Adrenal gland (tissue), 12 donors: Measurements from ENCODE around the gene SYNJ2. TPM values are rescaled to one million over a fixed set of nuclear protein-coding genes. Genes with fewer than 3 reads are reported as not detected.

ENCODE experiments used
- DNase-seq, 7 donors: peaks; one replicate each; pipeline ENCODE4 v3.0.0-alpha.2; 2019 to 2020
- H3K27ac ChIP-seq, 5 donors: fragments of 200-600 bp; sonication (generic) in 4 of 5; 1 replicate in 3 of 5; 2 replicates in 2 of 5; pipeline versions ENCODE4 v1.5.1 to v1.8.0; 2016 to 2020; ENCODE audit warnings: mild to moderate bottlenecking in 1 of 5
- H3K27me3 ChIP-seq: fragments of 200-600 bp; 2 replicates; pipeline ENCODE4 v1.8.0; 2021
- H3K36me3 ChIP-seq, 2 donors: fragments of 200-600 bp; replicated peaks in 1 of 2; 1 replicate in 1 of 2; 2 replicates in 1 of 2; pipeline versions ENCODE4 v1.5.1 to v1.8.0; 2018 to 2022
- H3K4me1 ChIP-seq, 2 donors: fragments of 200-600 bp; replicated peaks in 1 of 2; 1 replicate in 1 of 2; 2 replicates in 1 of 2; pipeline versions ENCODE4 v1.5.1 to v1.8.0; 2018 to 2021
- H3K4me3 ChIP-seq, 4 donors: fragments of 200-600 bp; sonication (generic) in 3 of 4; one replicate each; pipeline ENCODE4 v1.5.1; 2016 to 2018
- H3K9me3 ChIP-seq, 3 donors: fragments of 200-600 bp; sonication (generic) in 1 of 3; replicated peaks in 1 of 3; 1 replicate in 2 of 3; 2 replicates in 1 of 3; pipeline versions ENCODE4 v1.5.1 to v1.8.0; 2016 to 2021
- POLR2A ChIP-seq, 2 donors: fragments of 450-650 bp; IDR thresholded peaks; one replicate each; pipeline ENCODE4 v1.6.1; 2017; ENCODE audit warnings: antibody characterized with exemption in 2 of 2, mild to moderate bottlenecking in 2 of 2, moderate library complexity in 1 of 2
- WGBS, 4 donors: extraction: QIAGEN DNeasy Blood & Tissue Kit in 2 of 4; methylation state at CpG; one replicate each; pipeline versions ENCODE4 v1.1.5 to v1.1.7; 2013 to 2017; 5-methylcytosine and 5-hydroxymethylcytosine counted together
- intact Hi-C, 2 donors: fragments of 100-400 bp; cut with DNase I; formaldehyde crosslinking; loops; one replicate each; pipeline versions ENCODE4 v1.14.1 to v1.15.0; 2022 to 2023
- polyA plus RNA-seq, 3 donors: library from polyadenylated mRNA; stranded (reverse); fragments of 200-250 nt in 2 of 3; fragments of 350-450 nt in 1 of 3; fragmentation: Illumina TruSeq in 1 of 3; extraction: RNeasy Lipid Tissue Mini Kit (QIAGEN cat#74804) in 1 of 3; gene quantifications; one replicate each; pipeline ENCODE4 v1.2.3, GENCODE V29; 2013 to 2014
- total RNA-seq, 9 donors: library from RNA; depleted of rRNA in 4 of 9; stranded (reverse); fragments of >200 nt in 4 of 9; fragments of 120-200 nt in 1 of 9; fragmentation: NEBNext Ultra II Directional in 1 of 9; extraction: Animal tissue kit (Norgen Biotek cat#: 25700) in 1 of 9; gene quantifications; one replicate each; pipeline versions ENCODE4 v1.1.0 to v1.2.4, GENCODE V29; 2013 to 2023
- TF ChIP-seq, protein P1 (sequence below), 6 experiments: fragments of 450-650 bp in 4 of 6; fragments of 200-600 bp in 2 of 6; sonication (generic) in 1 of 6; IDR thresholded peaks; 1 replicate in 5 of 6; 2 replicates in 1 of 6; pipeline versions ENCODE4 v1.5.1 to v1.8.0; 2016 to 2021; ENCODE audit warnings: antibody characterized with exemption in 6 of 6, mild to moderate bottlenecking in 2 of 6, moderate library complexity in 1 of 6
- donor health status: healthy with polysubstance abuse.
- donor health status: Bipolar disorder and iron deficiency.
- donor health status: DM: yes; HTN: yes; CAD: no.
- donor health status: DM: no; HTN: no; CAD: no.
- donor health status: DM: no; HTN: no; CAD: no.
- donor health status: DM: yes; HTN: yes; CAD: no.

Gene SYNJ2
- total and polyA plus RNA-seq, 12 donors: 1.6 to 20.5 (median 12.8) TPM

DNA sequence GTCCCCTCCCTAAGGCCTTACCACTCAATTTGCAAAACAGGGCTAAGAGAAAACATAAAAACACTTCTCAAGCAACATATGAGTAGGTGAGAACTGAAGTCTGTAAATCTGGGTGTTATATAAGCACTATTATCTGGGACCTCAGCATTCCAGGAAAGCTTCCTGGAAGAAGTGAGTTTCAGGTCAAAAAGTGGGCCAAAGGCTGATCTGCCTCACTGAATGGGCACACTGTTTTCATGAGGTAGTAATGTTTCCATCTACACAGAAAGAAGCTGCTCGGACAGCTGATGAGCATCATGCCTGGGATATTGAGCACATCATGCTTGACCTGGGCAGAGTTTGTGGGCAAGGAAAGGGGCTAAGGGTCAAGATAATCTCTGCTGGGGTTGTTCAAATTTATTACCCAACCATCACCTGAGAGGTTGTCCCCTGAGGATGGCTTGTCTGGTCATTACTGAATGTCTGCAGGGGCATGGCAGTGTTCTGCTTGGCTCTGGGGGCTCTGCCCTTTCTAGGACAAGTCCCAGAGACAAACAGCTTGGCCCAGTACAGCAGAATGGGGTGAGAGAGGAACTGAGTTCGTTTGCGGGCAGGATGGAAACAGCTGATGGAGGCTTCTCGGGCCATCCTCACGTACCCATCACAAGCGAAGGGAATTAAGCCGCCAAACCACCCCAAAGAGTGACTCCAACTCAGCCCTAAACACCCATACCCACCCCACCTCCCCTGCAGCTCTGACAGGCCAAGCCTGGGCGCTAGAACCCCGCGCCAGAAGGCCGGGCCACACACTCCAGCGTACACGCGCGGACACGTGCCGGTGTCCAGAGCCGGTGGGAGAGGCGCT, 1.2 kb upstream of the SYNJ2 start:
- TF ChIP-seq, protein P1, sequence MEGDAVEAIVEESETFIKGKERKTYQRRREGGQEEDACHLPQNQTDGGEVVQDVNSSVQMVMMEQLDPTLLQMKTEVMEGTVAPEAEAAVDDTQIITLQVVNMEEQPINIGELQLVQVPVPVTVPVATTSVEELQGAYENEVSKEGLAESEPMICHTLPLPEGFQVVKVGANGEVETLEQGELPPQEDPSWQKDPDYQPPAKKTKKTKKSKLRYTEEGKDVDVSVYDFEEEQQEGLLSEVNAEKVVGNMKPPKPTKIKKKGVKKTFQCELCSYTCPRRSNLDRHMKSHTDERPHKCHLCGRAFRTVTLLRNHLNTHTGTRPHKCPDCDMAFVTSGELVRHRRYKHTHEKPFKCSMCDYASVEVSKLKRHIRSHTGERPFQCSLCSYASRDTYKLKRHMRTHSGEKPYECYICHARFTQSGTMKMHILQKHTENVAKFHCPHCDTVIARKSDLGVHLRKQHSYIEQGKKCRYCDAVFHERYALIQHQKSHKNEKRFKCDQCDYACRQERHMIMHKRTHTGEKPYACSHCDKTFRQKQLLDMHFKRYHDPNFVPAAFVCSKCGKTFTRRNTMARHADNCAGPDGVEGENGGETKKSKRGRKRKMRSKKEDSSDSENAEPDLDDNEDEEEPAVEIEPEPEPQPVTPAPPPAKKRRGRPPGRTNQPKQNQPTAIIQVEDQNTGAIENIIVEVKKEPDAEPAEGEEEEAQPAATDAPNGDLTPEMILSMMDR (IDR thresholded peaks at IDR 0.05): no peak
- TF ChIP-seq POLR2A (IDR thresholded peaks at IDR 0.05): no peak
- no peaks in the 10 kb centered on the region for H3K36me3 ChIP-seq
- DNase-seq: peak in 2 of 7 donors; percentile 24 to 39
- H3K27ac ChIP-seq: peak overlapping the region in 3 of 5 donors; percentile 66 to 85 (median 69)
- H3K27me3 ChIP-seq: no peaks in the 10 kb centered on the region
- peaks cover 0 to 30% of the 10 kb centered on the region in 2 donors for H3K4me1 ChIP-seq
- H3K9me3 ChIP-seq: no peaks in the 10 kb centered on the region
- WGBS, 4 donors: 45 to 82% (median 60%) methylated on average over 11 to 19 of the region's 19 CpGs
- intact Hi-C loops: loop anchor here in 1 of 2 donors (5.0 kb wide), 1 partner anchor 92 kb away; no protein-coding TSS in a partner anchor
- H3K4me3 ChIP-seq: peak overlapping the region in 1 of 4 donors; percentile 87

DNA sequence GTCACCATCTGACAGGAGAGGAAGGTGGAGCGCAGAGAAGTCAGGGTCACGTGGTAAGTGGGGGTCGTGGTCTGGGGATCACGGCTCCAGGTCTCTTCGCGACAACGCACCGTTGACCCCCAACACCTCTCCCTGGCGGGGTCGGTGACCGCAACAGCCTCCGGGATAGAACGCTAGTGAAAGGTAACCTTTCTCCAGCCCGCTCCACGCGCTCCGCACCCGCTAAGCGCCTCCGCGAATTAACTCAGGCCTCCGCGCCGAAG, 600 bp upstream of the SYNJ2 start:
- TF ChIP-seq, protein P1 (IDR thresholded peaks at IDR 0.05): no peak
- no peak for TF ChIP-seq POLR2A (IDR thresholded peaks at IDR 0.05)
- Histone ChIP-seq H3K27me3 (no peaks in the 10 kb centered on the region), H3K4me3 (peak overlapping the region in 3 of 4 donors; percentile 33 to 90 (median 87)), H3K36me3 (no peaks in the 10 kb centered on the region), H3K9me3 (no peaks in the 10 kb centered on the region), H3K4me1 (peaks cover 0 to 30% of the 10 kb centered on the region in 2 donors), H3K27ac (peak overlapping the region in 3 of 5 donors; percentile 66 to 85 (median 69))
- DNase-seq: peak in 1 of 7 donors; percentile 23
- WGBS, 4 donors: 9 to 16% (median 9%) methylated on average over 8 to 24 of the region's 24 CpGs
- intact Hi-C loops: loop anchor here in 1 of 2 donors (5.0 kb wide), 1 partner anchor 91 kb away; no protein-coding TSS in a partner anchor

DNA sequence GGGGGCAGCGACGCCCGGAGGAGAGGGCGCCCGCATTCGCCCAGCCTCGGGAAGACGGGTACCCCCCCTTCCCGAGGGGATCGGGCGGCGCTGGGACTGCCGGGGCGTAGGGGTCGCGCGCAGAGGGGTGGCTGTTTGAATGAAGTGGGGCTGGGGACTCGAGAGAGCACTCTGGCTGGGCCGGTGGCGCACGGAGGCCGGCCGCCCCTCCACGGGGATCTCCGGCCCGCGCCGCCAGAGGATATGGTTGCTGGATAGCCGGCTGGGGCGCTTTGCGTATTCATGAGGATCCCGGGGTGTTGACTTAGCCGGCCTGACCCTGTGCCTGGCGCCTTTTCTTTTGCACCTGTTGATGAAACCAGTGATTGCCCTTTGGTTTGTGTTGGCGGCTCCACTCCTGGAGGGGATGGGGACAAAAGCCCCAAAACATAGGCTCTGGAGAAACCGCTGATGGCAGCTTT, 469 bp downstream of the SYNJ2 start:
- TF ChIP-seq, protein P1 (IDR thresholded peaks at IDR 0.05): no peak
- no peak for TF ChIP-seq POLR2A (IDR thresholded peaks at IDR 0.05)
- no peaks in the 10 kb centered on the region for H3K9me3 ChIP-seq
- H3K36me3 ChIP-seq: no peaks in the 10 kb centered on the region
- peaks cover 0 to 30% of the 10 kb centered on the region in 2 donors for H3K4me1 ChIP-seq
- 0 to 4% (median 3%) methylated on average over 3 to 36 of the region's 36 CpGs for WGBS, 4 donors
- DNase-seq: peak in 5 of 7 donors; percentile 27 to 45 (median 41)
- intact Hi-C loops: loop anchor here in 1 of 2 donors (5.0 kb wide), 1 partner anchor 90 kb away; no protein-coding TSS in a partner anchor
- H3K4me3 ChIP-seq: peak overlapping the region; percentile 22 to 90 (median 60)
- H3K27ac ChIP-seq: peak overlapping the region in 4 of 5 donors; percentile 8 to 85 (median 68)
- no peaks in the 10 kb centered on the region for H3K27me3 ChIP-seq

DNA sequence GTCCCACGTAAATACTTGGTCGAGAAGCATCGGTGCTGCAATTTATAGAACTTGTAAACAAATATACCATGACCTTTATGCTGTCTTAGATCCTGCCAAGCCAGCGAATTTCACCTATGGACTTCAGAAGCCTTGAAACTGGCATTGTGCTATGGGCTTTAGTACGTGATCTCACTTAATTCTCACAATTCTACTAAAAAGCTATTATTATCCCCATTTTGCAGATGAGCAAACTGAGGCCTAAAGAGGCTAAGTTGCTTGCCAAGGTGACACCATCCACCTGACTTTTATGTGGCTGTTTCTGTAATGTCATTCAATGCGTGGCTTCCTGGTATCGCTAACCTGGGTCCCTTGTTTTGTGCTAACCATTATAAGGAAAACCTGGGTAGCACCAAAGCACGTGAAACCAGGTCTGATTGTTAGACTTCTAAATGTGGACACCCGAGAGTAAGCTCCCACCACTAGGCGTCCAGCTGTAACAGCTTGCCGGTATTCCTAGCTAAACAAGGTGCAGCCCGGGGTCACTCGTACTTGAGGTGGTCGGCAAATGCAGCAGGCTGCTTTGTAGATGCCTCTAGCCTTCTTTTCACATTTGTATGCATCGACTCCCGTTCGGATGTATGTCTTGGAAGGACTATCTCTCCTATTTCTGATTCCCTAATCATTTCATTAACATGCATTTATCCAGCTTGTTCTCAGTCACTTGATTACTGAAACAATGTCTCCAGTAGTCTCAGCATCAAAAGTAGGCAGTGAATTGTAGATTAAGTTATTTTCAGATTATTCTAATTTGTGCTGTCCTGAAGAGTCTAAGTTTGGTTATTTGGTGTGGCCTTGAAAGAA, 1.1 kb downstream of the SYNJ2 start:
- Histone ChIP-seq H3K27ac (peak overlapping the region in 3 of 5 donors; percentile 66 to 72 (median 69)), H3K9me3 (no peaks in the 10 kb centered on the region), H3K36me3 (no peaks in the 10 kb centered on the region), H3K4me1 (peaks cover 0 to 30% of the 10 kb centered on the region in 2 donors), H3K4me3 (peak overlapping the region in 2 of 4 donors; percentile 87 to 90), H3K27me3 (no peaks in the 10 kb centered on the region)
- no peak for TF ChIP-seq POLR2A (IDR thresholded peaks at IDR 0.05)
- TF ChIP-seq, protein P1 (IDR thresholded peaks at IDR 0.05): peak in 3 of 6 experiments; percentile 20 to 23 (median 23)
- DNase-seq: no peak
- 65 to 70% (median 67%) methylated on average over 17 of the region's 17 CpGs for WGBS, 4 donors
- intact Hi-C loops: loop anchor here in 1 of 2 donors (5.0 kb wide), 1 partner anchor 90 kb away; no protein-coding TSS in a partner anchor
